Endometrial microvascular endothelial cells (primary cell): ENCODE results near the gene TM9SF3. TPM values are rescaled to one million over a fixed set of nuclear protein-coding genes. Genes with fewer than 3 reads are reported as not detected.

ENCODE experiments used
- in situ Hi-C: cut with HindIII; loops from 2 replicates; pipeline ENCODE4 v1.10.0; 2017; ENCODE audit warnings: low sequenced_read_pairs, low pct_unique_long_range_greater_than_20kb; ENCODE audit errors: inconsistent ontology term
- total RNA-seq: library from RNA; depleted of rRNA; stranded (reverse); fragments of >200 nt; gene quantifications from one replicate; pipeline ENCODE4 v1.2.3, GENCODE V29; 2015; ENCODE audit errors: inconsistent ontology term

The TM9SF3 gene
- total RNA-seq, 1 donor from 2014 or later, result 125 TPM

- in situ Hi-C loops, result no loop called here
Observed at GRCh38 chr10:96517284-96517683, 69.5 kb downstream of the TM9SF3 start.

- in situ Hi-C loops, result no loop called here
Observed at GRCh38 chr10:96516337-96516736, 70.5 kb downstream of the TM9SF3 start.

DNA sequence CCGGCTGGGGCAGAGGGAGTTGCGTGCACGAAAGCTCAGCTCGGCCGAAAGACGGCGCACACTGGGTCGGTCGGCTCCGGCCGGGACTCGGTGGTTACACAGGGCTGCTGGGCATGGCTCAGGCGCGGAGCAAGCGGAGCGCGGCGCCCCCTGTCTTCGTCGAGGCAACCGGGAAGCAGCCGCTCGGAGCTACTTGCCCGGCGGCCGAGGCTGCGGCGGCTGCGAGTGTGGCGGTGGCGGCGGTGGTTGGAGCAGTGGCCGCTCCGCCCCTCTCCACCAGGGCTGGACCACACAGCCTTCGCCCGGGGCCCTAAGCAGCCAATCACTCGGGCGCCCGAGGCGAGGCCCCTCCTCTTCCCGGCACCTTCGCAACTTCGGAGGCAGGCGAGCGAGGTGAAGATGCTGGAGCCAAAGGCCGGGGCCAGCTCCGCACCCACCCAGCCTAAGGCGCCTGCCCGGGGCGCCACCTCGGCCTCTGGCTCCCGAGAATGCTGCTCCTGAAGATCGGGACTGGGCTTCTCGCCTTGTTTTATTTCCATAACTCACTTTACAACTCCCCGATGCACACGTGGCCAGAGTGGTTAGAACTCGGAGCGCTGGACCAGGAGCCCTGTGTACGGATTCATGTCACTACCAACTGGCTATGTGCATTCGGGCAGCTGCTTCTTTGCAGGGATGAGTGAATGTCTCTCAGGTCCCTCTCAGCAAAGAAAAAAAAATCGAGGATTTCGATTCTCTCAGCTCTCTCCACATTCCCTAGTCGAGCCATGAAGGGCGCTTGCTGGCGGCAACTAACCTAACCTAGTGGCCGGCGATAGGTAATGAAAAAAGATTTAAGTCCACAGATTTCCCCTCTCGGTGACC lies 72.9 kb downstream of the TM9SF3 start, which contains the start of gene TLL2:
Gene TLL2, minus strand, starts transcription at position 229 of the 864 bp plus-strand sequence. CDS start 241 bp downstream, outside the sequence.
- in situ Hi-C loops, result no loop called here

DNA sequence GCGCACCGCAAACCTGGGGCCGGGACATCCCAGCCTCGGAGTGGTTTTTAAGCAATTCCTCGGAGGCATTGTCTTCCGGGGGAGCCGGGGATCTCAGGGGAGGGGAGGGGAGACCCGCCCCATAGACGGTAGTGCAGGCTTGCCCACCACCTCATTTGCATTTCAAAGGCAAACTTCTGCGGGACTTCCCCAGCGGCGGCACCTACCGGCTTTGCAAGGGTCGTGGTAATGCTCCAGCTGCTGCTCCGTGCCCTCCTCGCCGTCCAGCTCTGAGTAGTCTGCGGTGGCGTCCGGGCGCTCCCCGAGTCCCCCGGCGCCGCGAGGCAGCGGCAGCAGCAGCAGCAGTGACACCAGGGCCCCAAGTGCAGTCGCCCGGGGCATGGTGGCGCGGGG lies 73.5 kb downstream of the TM9SF3 start:
- in situ Hi-C loops, result no loop called here

DNA sequence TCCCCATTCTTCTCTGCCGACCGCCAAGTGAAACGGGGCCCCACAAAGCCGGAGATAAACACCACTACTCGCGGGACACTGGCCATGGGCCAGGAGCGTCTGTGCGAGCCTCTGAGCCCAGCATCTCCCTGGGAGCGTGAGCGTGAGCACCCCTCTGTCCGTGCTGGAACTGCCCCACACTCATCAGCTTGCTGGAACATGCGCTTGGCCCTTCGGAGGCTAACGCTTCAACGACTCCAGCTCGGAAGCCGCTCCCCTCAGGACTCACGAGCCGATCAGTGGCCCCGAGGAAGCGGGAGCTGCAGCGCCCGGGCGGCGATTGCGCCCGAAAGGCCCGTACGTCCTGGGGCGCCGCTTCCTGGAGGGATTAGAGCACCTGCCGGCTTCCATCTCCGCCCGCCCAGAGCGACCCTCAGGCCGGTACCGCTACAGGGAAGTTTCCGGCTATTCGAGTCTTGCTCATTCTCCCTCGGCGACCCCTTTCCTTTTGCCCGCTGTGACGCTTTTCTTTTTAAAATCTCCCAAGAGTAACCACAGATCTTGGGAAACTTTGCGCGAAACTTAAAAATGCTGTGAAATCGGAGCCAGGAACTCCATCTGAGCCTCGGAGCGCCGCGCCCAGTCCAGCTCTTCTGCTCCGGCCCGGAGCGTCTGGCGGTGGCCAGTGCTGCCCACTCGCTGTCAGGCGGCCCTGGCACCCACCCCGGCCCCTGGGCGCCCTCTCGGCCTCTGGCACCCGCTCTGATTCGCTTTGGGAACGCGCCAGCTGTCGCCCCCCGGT lies 74.1 kb downstream of the TM9SF3 start:
- in situ Hi-C loops, result no loop called here

GRCh38 chr10:96511044-96511945 lies 75.5 kb downstream of the TM9SF3 start:
- in situ Hi-C loops, result no loop called here

GRCh38 chr10:96509017-96509641 lies 77.7 kb downstream of the TM9SF3 start:
- in situ Hi-C loops, result no loop called here

GRCh38 chr10:96507044-96507443 lies 79.8 kb downstream of the TM9SF3 start:
- in situ Hi-C loops, result no loop called here

DNA sequence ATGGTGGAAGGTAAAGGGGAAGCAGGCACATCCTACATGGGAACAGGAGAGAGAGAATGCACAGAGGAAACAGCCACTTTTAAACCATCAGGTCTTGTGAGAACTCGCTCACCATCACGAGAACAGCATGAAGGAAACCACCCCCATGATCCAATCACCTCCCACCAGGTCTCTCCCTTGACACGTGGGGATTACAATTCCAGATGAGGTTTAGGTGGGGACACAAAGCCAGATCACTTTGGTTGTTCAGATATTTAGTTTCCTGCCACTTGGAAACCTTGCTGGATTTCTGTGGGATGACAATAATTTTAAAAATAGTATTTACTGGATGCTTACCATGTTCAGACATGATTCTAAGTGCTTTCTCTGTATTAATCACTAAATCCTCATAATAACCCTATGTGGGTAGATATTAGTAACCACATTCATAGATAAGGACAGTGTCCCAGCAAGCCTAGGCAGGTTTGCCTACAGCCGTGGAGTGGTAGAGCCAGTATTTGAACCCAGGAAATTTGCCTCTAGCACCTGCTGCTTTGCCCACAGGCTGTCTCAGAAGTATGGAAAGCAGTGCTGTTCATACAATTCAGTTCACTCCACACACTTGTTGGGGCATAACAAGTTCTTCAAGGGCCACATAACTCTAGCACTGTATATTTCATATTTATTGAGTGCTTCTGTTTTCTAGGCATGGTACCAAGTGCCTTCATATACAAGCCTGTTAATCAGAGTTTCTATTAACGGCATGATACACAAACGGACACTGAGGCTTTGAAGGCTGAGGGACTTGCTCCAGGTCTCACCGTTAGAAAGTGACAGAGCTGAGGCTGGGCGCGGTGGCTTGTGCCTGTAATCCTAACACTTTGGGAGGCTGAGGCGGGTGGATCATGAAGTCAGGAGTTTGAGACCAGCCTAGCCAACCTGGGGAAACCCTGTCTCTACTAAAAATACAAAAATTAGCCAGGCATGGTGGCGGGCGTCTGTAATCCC lies 81.4 kb downstream of the TM9SF3 start:
- in situ Hi-C loops, result no loop called here

DNA sequence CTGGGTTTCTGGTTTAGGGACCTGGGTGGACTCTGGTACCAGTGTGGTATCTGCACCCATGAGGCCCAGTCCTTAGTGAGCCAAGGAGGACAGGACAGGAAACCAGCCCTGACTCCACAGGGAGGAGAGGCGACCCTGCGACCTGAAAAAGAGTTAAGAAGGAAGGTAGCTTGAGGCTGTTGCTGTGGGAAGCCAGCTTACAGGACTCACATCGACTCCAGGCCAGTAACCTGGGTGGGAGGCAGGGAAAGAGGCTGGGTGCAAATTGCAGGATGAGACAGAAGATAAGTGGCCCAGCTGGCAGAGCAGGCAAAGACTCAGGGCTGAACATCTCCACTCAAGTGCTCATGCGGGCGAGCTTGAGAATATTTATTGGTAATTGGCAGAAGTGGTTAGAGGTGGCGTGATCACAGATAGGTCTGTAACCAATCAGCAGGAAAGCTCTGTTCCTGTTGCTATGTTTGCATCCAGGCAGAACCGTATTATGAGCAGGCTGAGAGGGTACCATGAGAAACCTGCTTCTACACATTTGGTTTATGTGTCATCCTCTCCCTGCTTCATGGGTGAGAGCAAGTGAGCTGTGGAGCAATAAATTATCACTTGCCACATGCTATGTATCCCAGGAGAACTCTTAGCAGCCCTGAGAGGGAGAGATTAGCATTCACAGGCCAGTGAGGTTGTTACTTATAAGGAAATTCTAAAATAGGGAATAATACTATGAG lies 84.1 kb downstream of the TM9SF3 start:
- in situ Hi-C loops, result no loop called here

- in situ Hi-C loops, result no loop called here
Observed at GRCh38 chr10:96501985-96502384, 84.8 kb downstream of the TM9SF3 start.

GRCh38 chr10:96500519-96500918 lies 86.3 kb downstream of the TM9SF3 start:
- in situ Hi-C loops, result no loop called here

DNA sequence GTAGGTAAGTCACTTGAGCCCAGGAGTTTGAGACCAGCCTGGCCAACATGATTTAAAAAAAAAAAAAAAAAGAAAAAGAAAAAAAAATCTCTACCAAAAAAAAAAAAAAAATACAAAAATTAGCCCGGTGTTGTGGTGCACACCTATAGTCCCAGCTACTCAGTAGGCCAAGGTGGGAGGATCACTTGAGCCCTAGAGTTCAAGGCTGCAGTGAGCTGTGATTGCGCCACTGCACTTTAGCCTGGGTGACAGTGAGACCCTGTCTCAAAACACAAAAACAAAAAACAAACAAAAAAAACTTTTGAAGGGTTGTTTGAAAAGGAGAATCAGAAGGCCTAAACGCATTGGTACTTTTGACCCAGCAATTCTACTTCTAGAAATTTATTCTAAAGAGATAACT lies 86.8 kb downstream of the TM9SF3 start:
- in situ Hi-C loops, result no loop called here

GRCh38 chr10:96497391-96497790 lies 89.4 kb downstream of the TM9SF3 start:
- in situ Hi-C loops, result no loop called here

DNA sequence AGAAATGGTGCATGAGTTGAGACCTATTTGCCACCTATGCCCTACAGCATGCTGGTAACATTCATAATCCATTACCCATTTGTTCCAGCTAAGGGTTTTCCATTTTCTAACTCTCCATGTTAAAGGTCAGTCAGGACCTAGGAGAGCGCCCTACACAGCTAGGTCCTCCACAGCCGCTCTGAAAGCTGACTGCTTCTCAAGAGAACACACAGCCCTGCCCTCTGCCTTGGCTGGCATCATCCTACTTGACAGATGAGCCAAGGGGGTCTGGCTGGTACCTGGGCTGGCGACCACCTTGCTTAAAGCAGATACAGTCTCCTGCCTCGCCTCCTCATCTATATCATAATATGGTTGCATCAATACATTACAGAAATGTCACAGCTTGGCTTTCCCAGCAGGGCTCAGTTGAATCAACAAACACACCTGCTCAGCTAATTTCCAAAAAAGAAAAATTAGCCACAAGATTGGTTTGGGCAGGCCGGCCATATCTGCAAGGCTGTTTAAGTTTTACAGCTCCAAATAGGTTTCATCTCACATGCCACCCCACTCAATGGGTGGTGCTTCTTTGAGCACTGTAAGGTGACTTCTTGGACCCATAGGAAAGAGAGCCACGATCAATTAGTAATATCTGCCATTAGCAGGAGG lies 90.4 kb downstream of the TM9SF3 start:
- in situ Hi-C loops, result no loop called here

DNA sequence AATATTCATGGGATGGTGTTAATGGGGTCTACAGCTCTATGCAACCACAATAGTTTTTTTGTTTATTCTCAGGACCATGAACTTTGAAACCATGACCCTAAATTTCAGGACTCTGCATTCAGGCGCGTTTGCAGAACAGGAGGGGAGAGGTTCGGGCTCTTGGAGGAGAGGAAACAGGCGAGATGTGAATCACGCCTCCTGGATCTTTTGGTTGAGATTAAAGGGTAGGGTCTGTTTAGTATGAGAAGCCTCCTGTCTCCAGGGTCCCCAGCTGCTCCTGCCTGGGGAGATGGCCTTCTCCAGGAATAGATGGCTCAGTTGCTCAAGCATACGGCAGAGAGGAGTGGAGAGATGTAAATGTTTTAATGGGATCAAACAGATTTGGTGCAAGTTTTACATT lies 91.3 kb downstream of the TM9SF3 start:
- in situ Hi-C loops, result no loop called here
